Body of pancreas (tissue), 4 donors: ENCODE measurements around the gene OAS3. TPM values are rescaled to one million over a fixed set of nuclear protein-coding genes. Genes with fewer than 3 reads are reported as not detected.

Experiments
- ATAC-seq: fragments of 150-250 bp; one replicate; pipeline ENCODE4 v1.9.1; 2016
- DNase-seq, 4 donors: peaks; one replicate each; pipeline ENCODE4 v3.0.0-alpha.2; 2019
- H3K27ac ChIP-seq, 4 donors: fragments of 200-600 bp; sonication (generic); 1 replicate in 3 of 4; 2 replicates in 1 of 4; pipeline versions ENCODE4 v1.5.1 to v1.6.1; 2016 to 2019; ENCODE audit warnings: mild to moderate bottlenecking in 1 of 4, mixed read lengths in 1 of 4, moderate library complexity in 1 of 4
- H3K27me3 ChIP-seq, 2 donors: fragments of 200-600 bp; sonication (generic); one replicate each; pipeline ENCODE4 v1.6.0; 2016; ENCODE audit warnings: mild to moderate bottlenecking in 1 of 2
- H3K36me3 ChIP-seq, 2 donors: fragments of 200-600 bp; sonication (generic); replicated peaks in 1 of 2; 2 replicates each; pipeline ENCODE4 v1.5.1; 2016; ENCODE audit warnings: low read depth in 2 of 2; ENCODE audit not compliant: insufficient read depth in 1 of 2
- H3K4me1 ChIP-seq: fragments of 200-600 bp; sonication (generic); one replicate; pipeline ENCODE4 v1.6.0; 2016
- H3K4me3 ChIP-seq, 2 donors: fragments of 200-600 bp; sonication (generic); 1 replicate in 1 of 2; 2 replicates in 1 of 2; pipeline ENCODE4 v1.5.1; 2016 to 2019
- H3K9me3 ChIP-seq, 3 donors: fragments of 200-600 bp; sonication (generic); 1 replicate in 2 of 3; 2 replicates in 1 of 3; pipeline ENCODE4 v1.5.1; 2016
- CTCF ChIP-seq, 7 experiments: fragments of 450-650 bp in 4 of 7; fragments of 200-600 bp in 3 of 7; sonication (generic) in 3 of 7; IDR thresholded peaks; one replicate each; pipeline ENCODE4 v1.5.1; 2016 to 2019; ENCODE audit warnings: antibody characterized with exemption in 7 of 7
- POLR2A ChIP-seq, 3 donors: fragments of 450-650 bp; IDR thresholded peaks; one replicate each; pipeline ENCODE4 v1.6.1; 2016; ENCODE audit warnings: antibody characterized with exemption in 3 of 3, mild to moderate bottlenecking in 2 of 3
- WGBS, 2 donors: methylation state at CpG; one replicate each; pipeline ENCODE4 v1.1.5; 2017; 5-methylcytosine and 5-hydroxymethylcytosine counted together
- intact Hi-C: fragments of 100-400 bp; cut with DNase I; formaldehyde crosslinking; loops from one replicate; pipeline ENCODE4 v1.15.1; 2023
- total RNA-seq, 2 donors: library from RNA; depleted of rRNA; stranded (reverse); fragments of >200 nt; gene quantifications; one replicate each; pipeline ENCODE4 v1.1.0, GENCODE V29; 2016

OAS3 gene
- total RNA-seq, 2 donors from 2014 or later, result 2.3 to 18.1 TPM

GRCh38 chr12:112930350-112930749 is 7.9 kb upstream of the OAS3 start:
- DNase-seq (no peak), ATAC-seq (no peak)
- Histone ChIP-seq H3K4me1 (peaks cover 2% of the 10 kb centered on the region), H3K9me3 (no peaks in the 10 kb centered on the region), H3K36me3 (no peaks in the 10 kb centered on the region), H3K4me3 (no peak overlapping the region), H3K27me3 (no peaks in the 10 kb centered on the region), H3K27ac (no peak overlapping the region)
- TF ChIP-seq POLR2A (IDR thresholded peaks at IDR 0.05), result no peak
- TF ChIP-seq CTCF (IDR thresholded peaks at IDR 0.05), result no peak
- 69 to 100% methylated on average over 1 to 2 of the region's 2 CpGs for WGBS, 2 donors
- intact Hi-C loops, result no loop called here

- H3K4me1 ChIP-seq, result no peaks in the 10 kb centered on the region
- H3K27me3 ChIP-seq, result no peaks in the 10 kb centered on the region
- 34 to 46% methylated on average over 6 of the region's 6 CpGs for WGBS, 2 donors
- H3K36me3 ChIP-seq, result no peaks in the 10 kb centered on the region
- ATAC-seq (no peak), DNase-seq (no peak)
- TF ChIP-seq POLR2A (IDR thresholded peaks at IDR 0.05) (no peak), CTCF (IDR thresholded peaks at IDR 0.05) (no peak)
- H3K9me3 ChIP-seq, result no peaks in the 10 kb centered on the region
- no peak overlapping the region for H3K4me3 ChIP-seq
- no peak overlapping the region for H3K27ac ChIP-seq
- intact Hi-C loops, result no loop called here
Observed at GRCh38 chr12:112932485-112933128, 5.7 kb upstream of the OAS3 start.

GRCh38 chr12:112933129-112933505 is 5.2 kb upstream of the OAS3 start:
- 61 to 62% methylated on average over 2 of the region's 2 CpGs for WGBS, 2 donors
- Histone ChIP-seq H3K9me3 (no peaks in the 10 kb centered on the region), H3K27ac (no peak overlapping the region), H3K4me1 (no peaks in the 10 kb centered on the region), H3K27me3 (no peaks in the 10 kb centered on the region), H3K4me3 (no peak overlapping the region), H3K36me3 (no peaks in the 10 kb centered on the region)
- ATAC-seq (no peak), DNase-seq (no peak)
- intact Hi-C loops, result no loop called here
- TF ChIP-seq POLR2A (IDR thresholded peaks at IDR 0.05) (no peak), CTCF (IDR thresholded peaks at IDR 0.05) (no peak)

GRCh38 chr12:112936264-112936663 is 2.0 kb upstream of the OAS3 start:
- Histone ChIP-seq H3K36me3 (no peaks in the 10 kb centered on the region), H3K9me3 (no peaks in the 10 kb centered on the region), H3K27ac (no peak overlapping the region), H3K4me3 (no peak overlapping the region), H3K4me1 (peaks cover 14% of the 10 kb centered on the region), H3K27me3 (no peaks in the 10 kb centered on the region)
- TF ChIP-seq CTCF (IDR thresholded peaks at IDR 0.05) (no peak), POLR2A (IDR thresholded peaks at IDR 0.05) (no peak)
- DNase-seq (no peak), ATAC-seq (no peak)
- WGBS, 2 donors, result 91 to 92% methylated on average over 1 of the region's 1 CpG
- intact Hi-C loops, result no loop called here

GRCh38 chr12:112936927-112937326 is 1.3 kb upstream of the OAS3 start:
- ATAC-seq, result no peak
- 35 to 43% methylated on average over 2 of the region's 2 CpGs for WGBS, 2 donors
- intact Hi-C loops, result no loop called here

More at GRCh38 chr12:112936927-112937326, 1.3 kb upstream of the OAS3 start:
- Histone ChIP-seq H3K27me3 (no peaks in the 10 kb centered on the region), H3K4me1 (peaks cover 14% of the 10 kb centered on the region), H3K36me3 (no peaks in the 10 kb centered on the region), H3K9me3 (no peaks in the 10 kb centered on the region), H3K4me3 (no peak overlapping the region), H3K27ac (peak overlapping the region in 1 of 4 donors; percentile 79)
- DNase-seq, result no peak
- TF ChIP-seq CTCF (IDR thresholded peaks at IDR 0.05) (no peak), POLR2A (IDR thresholded peaks at IDR 0.05) (no peak)
